ENCODE measurements around the gene MBNL1.

DNA sequence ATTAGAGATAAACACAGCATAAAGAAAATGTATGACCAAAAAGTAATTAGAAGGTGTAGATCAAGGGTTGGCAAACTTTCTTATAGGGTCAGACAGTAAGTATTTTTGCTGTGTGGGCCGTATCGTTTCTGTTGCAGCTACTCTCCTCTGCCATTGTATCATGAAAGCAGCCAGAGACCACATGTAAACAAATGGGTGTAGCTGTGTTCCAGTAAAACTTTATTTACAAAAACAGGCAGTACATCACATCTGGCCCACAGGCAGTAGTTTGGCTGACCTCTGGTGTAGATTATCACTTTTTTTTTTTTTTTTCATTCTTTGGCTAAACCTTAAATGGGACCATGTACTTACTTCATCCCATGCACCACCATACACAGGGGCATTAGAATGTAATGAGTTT lies 190.8 kb downstream of the MBNL1 start:
- no peak for TF ChIP-seq POLR2A (IDR thresholded peaks at IDR 0.05)
- TF ChIP-seq, protein P1, sequence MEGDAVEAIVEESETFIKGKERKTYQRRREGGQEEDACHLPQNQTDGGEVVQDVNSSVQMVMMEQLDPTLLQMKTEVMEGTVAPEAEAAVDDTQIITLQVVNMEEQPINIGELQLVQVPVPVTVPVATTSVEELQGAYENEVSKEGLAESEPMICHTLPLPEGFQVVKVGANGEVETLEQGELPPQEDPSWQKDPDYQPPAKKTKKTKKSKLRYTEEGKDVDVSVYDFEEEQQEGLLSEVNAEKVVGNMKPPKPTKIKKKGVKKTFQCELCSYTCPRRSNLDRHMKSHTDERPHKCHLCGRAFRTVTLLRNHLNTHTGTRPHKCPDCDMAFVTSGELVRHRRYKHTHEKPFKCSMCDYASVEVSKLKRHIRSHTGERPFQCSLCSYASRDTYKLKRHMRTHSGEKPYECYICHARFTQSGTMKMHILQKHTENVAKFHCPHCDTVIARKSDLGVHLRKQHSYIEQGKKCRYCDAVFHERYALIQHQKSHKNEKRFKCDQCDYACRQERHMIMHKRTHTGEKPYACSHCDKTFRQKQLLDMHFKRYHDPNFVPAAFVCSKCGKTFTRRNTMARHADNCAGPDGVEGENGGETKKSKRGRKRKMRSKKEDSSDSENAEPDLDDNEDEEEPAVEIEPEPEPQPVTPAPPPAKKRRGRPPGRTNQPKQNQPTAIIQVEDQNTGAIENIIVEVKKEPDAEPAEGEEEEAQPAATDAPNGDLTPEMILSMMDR (IDR thresholded peaks at IDR 0.05) = no peak

Data from testis (tissue), 2 donors.